B cell (primary cell): Measurements from ENCODE around the gene PIK3CB. TPM values are rescaled to one million over a fixed set of nuclear protein-coding genes. Genes with fewer than 3 reads are reported as not detected.
A peak's percentile ranks its signal among the peaks of the same experiment; 100 is the strongest.

Experiments
- ATAC-seq: fragments of 200-7000 bp; cut with Tn5 transposase; one replicate; pipeline ENCODE4 v1.10.0; 2021; ENCODE audit warnings: low read depth, mild to moderate bottlenecking, moderate number of reproducible peaks, moderate library complexity
- CTCF ChIA-PET: fragments of 350-600 bp; sonication (Branson Sonifier 250); formaldehyde crosslinking; loops from one replicate; lab custom pipeline; 2021; ENCODE audit warnings: antibody characterized with exemption, inconsistent platforms; lab: Charles Lee
- POLR2A ChIA-PET: fragments of 350-600 bp; sonication (Branson Sonifier 250); formaldehyde crosslinking; loops from one replicate; lab custom pipeline; 2021; ENCODE audit warnings: antibody characterized with exemption; lab: Charles Lee
- DNase-seq: peaks from one replicate; pipeline ENCODE4 v3.0.0; 2013
- H2AFZ ChIP-seq: 2 replicates; pipeline ENCODE4 v1.6.1; 2012; ENCODE audit warnings: mild to moderate bottlenecking, low read depth, low read length; ENCODE audit not compliant: insufficient read depth, poor library complexity, severe bottlenecking
- H3K27ac ChIP-seq, 2 donors: 1 replicate in 1 of 2; 2 replicates in 1 of 2; pipeline ENCODE4 v1.5.1; 2012 to 2013; ENCODE audit warnings: low read length in 2 of 2, mild to moderate bottlenecking in 2 of 2, moderate library complexity in 1 of 2
- H3K27me3 ChIP-seq, 4 experiments: fragments of 200-600 bp in 1 of 4; sonication (generic) in 1 of 4; replicated peaks in 1 of 4; 1 replicate in 2 of 4; 2 replicates in 2 of 4; pipeline versions ENCODE4 v1.6.1 to v1.7.0; 2013 to 2016; ENCODE audit warnings: low read length in 3 of 4, mild to moderate bottlenecking in 2 of 4, mixed read lengths in 1 of 4, moderate library complexity in 1 of 4; ENCODE audit not compliant: insufficient read depth in 4 of 4, control insufficient read depth in 3 of 4; ENCODE audit errors: control extremely low read depth in 1 of 4
- H3K36me3 ChIP-seq, 2 experiments: replicated peaks in 1 of 2; 1 replicate in 1 of 2; 2 replicates in 1 of 2; pipeline versions ENCODE4 v1.6.1 to v1.7.1; 2013; ENCODE audit warnings: low read length in 1 of 2; ENCODE audit not compliant: insufficient read depth in 2 of 2, control insufficient read depth in 1 of 2; ENCODE audit errors: control extremely low read depth in 1 of 2, extremely low read depth in 1 of 2
- H3K4me1 ChIP-seq, 2 donors: fragments of 200-600 bp in 1 of 2; sonication (generic) in 1 of 2; 1 replicate in 1 of 2; 2 replicates in 1 of 2; pipeline versions ENCODE4 v1.5.1 to v1.6.1; 2013 to 2017; ENCODE audit warnings: low read length in 2 of 2; ENCODE audit not compliant: control insufficient read depth in 2 of 2, insufficient read depth in 2 of 2
- H3K4me2 ChIP-seq: replicated peaks from 2 replicates; pipeline ENCODE3; 2012; ENCODE audit warnings: mild to moderate bottlenecking, low read depth, low read length; ENCODE audit not compliant: poor library complexity, severe bottlenecking
- H3K4me3 ChIP-seq, 5 experiments: fragments of 200-600 bp in 1 of 5; sonication (generic) in 1 of 5; 1 replicate in 3 of 5; 2 replicates in 2 of 5; pipeline versions ENCODE4 v1.5.1 to v1.7.0; 2011 to 2016; ENCODE audit warnings: low read length in 4 of 5, mild to moderate bottlenecking in 4 of 5, low read depth in 2 of 5, control low read depth in 1 of 5, moderate library complexity in 1 of 5; ENCODE audit not compliant: insufficient read depth in 1 of 5; ENCODE audit errors: control extremely low read depth in 1 of 5, extremely low read depth in 1 of 5
- H3K79me2 ChIP-seq: fragments of 200-600 bp; sonication (generic); one replicate; pipeline ENCODE4 v1.6.0; 2016; ENCODE audit warnings: low read length; ENCODE audit not compliant: control insufficient read depth, insufficient read depth
- H3K9ac ChIP-seq: fragments of 200-600 bp; sonication (generic); 2 replicates; pipeline ENCODE4 v1.6.1; 2017; ENCODE audit warnings: mild to moderate bottlenecking, low read length, moderate library complexity
- H3K9me3 ChIP-seq, 3 donors: one replicate each; pipeline versions ENCODE4 v1.6.1 to v1.7.1; 2013; ENCODE audit warnings: low read length in 2 of 3; ENCODE audit not compliant: control insufficient read depth in 2 of 3, insufficient read depth in 1 of 3; ENCODE audit errors: control extremely low read depth in 1 of 3
- H4K20me1 ChIP-seq: 2 replicates; pipeline ENCODE4 v1.6.0; 2012; ENCODE audit warnings: mild to moderate bottlenecking, low read length; ENCODE audit not compliant: insufficient read depth, control insufficient read depth, poor library complexity, severe bottlenecking
- H3K27ac Mint-ChIP-seq: one replicate; pipeline ENCODE4 v1.8.0; 2021; ENCODE audit warnings: mixed read lengths
- H3K27me3 Mint-ChIP-seq: one replicate; pipeline ENCODE4 v1.8.0; 2021; ENCODE audit warnings: mixed read lengths
- H3K4me1 Mint-ChIP-seq: one replicate; pipeline ENCODE4 v1.8.0; 2021; ENCODE audit warnings: mixed read lengths
- H3K4me3 Mint-ChIP-seq: one replicate; pipeline ENCODE4 v1.8.0; 2021; ENCODE audit warnings: mixed read lengths
- H3K9me3 Mint-ChIP-seq: one replicate; pipeline ENCODE4 v1.8.0; 2022; ENCODE audit warnings: mixed read lengths; ENCODE audit not compliant: insufficient read depth
- EZH2 ChIP-seq: IDR thresholded peaks from 2 replicates; pipeline ENCODE4 v1.6.1; 2012; ENCODE audit warnings: borderline replicate concordance, low read depth, mild to moderate bottlenecking, moderate library complexity, low read length; ENCODE audit not compliant: insufficient read depth, poor library complexity, severe bottlenecking
- WGBS: methylation state at CpG from one replicate; pipeline ENCODE4 v1.1.5; 2013; ENCODE audit warnings: missing lambda C conversion rate; ENCODE audit not compliant: insufficient coverage; 5-methylcytosine and 5-hydroxymethylcytosine counted together
- intact Hi-C: fragments of 100-400 bp; cut with micrococcal nuclease; formaldehyde crosslinking; loops from one replicate; pipeline ENCODE4 v1.10.0; 2022
- polyA plus RNA-seq: library from polyadenylated mRNA; depleted of rRNA; stranded (reverse); fragments of >200 nt; gene quantifications from 2 replicates; pipeline ENCODE4 v1.2.3, GENCODE V29; 2012
- total RNA-seq, 2 donors: library from RNA; stranded (reverse); fragments of 120-200 nt in 1 of 2; gene quantifications; 1 replicate in 1 of 2; 2 replicates in 1 of 2; pipeline versions ENCODE4 v1.2.3 to v1.2.4, GENCODE V29; 2013 to 2022
- TF ChIP-seq, protein P1 (sequence below): fragments of 200-600 bp; IDR thresholded peaks from one replicate; pipeline ENCODE4 v1.8.0; 2022; ENCODE audit warnings: antibody characterized with exemption, mild to moderate bottlenecking

Gene PIK3CB
- total and polyA plus RNA-seq, 2 donors (not counting 1 experiment from before 2014, with no cell fraction given): 3.6 to 29.4 TPM

- no peaks in the 10 kb centered on the region for H3K79me2 ChIP-seq
- H3K4me2 ChIP-seq: no peak overlapping the region
- ATAC-seq (no peak), DNase-seq (no peak)
- H3K27me3 ChIP-seq: no peaks in the 10 kb centered on the region
- peaks cover 0 to 2% of the 10 kb centered on the region in 2 experiments for H3K36me3 ChIP-seq
- H3K27ac Mint-ChIP-seq: no peak overlapping the region
- intact Hi-C loops: no loop called here
- no peaks in the 10 kb centered on the region for H3K9me3 ChIP-seq
- H4K20me1 ChIP-seq: no peaks in the 10 kb centered on the region
- H3K9me3 Mint-ChIP-seq: no peaks in the 10 kb centered on the region
- H3K4me1 ChIP-seq: peaks cover 19 to 23% of the 10 kb centered on the region in 2 donors
- TF ChIP-seq, protein P1, sequence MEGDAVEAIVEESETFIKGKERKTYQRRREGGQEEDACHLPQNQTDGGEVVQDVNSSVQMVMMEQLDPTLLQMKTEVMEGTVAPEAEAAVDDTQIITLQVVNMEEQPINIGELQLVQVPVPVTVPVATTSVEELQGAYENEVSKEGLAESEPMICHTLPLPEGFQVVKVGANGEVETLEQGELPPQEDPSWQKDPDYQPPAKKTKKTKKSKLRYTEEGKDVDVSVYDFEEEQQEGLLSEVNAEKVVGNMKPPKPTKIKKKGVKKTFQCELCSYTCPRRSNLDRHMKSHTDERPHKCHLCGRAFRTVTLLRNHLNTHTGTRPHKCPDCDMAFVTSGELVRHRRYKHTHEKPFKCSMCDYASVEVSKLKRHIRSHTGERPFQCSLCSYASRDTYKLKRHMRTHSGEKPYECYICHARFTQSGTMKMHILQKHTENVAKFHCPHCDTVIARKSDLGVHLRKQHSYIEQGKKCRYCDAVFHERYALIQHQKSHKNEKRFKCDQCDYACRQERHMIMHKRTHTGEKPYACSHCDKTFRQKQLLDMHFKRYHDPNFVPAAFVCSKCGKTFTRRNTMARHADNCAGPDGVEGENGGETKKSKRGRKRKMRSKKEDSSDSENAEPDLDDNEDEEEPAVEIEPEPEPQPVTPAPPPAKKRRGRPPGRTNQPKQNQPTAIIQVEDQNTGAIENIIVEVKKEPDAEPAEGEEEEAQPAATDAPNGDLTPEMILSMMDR: no peak
- TF ChIP-seq EZH2: no peak
- H3K27me3 Mint-ChIP-seq: no peaks in the 10 kb centered on the region
- H3K27ac ChIP-seq: no peak overlapping the region
- no peak overlapping the region for H3K4me3 Mint-ChIP-seq
- no peak overlapping the region for H3K4me3 ChIP-seq
- ChIA-PET CTCF (interaction anchor here (0.6 to 5.0 kb wide), 6 partner anchors 72 to 246 kb away, joined by 3 to 56 read pairs (median 4); partner anchors contain the start of gene CEP70), POLR2A (no interaction called here)
- no peak overlapping the region for H3K9ac ChIP-seq
- no peak overlapping the region for H2AFZ ChIP-seq
- peaks cover 23% of the 10 kb centered on the region for H3K4me1 Mint-ChIP-seq
Measured at GRCh38 chr3:138690036-138690435, 144.7 kb downstream of the PIK3CB start.

DNA sequence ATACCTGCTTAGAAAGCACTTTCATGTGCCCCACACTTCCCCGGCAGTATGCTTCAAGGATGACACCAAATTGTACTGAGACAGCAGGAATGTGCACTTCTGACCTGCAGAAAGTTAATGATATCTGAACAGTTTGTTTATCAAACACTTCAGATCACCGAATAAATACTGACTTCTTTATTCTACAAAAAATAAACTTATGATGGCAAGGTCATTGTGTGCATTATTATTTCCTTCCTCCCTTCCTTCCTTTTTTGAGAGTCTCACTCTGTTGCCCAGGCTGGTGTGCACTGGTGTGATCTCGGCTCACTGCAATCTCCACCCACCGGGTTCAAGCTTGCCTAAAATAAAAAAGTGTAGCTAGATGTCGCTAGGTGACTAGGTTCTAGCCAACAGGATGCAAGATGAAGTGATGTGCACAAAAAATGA, 145.8 kb downstream of the PIK3CB start:
- CTCF ChIA-PET: interaction anchor here (0.7 to 5.0 kb wide), 6 partner anchors 95 to 291 kb away, joined by 3 to 56 read pairs (median 6); partner anchors contain the start of gene CEP70
- Mint-ChIP-seq H3K4me3 (no peak overlapping the region), H3K27me3 (no peaks in the 10 kb centered on the region), H3K4me1 (peaks cover 23% of the 10 kb centered on the region), H3K27ac (no peak overlapping the region), H3K9me3 (no peaks in the 10 kb centered on the region)
- Histone ChIP-seq H4K20me1 (no peaks in the 10 kb centered on the region), H3K9me3 (no peaks in the 10 kb centered on the region), H3K9ac (no peak overlapping the region), H3K27me3 (no peaks in the 10 kb centered on the region), H3K79me2 (no peaks in the 10 kb centered on the region), H3K4me1 (peaks cover 19 to 23% of the 10 kb centered on the region in 2 donors), H2AFZ (no peak overlapping the region), H3K4me2 (peak overlapping the region; percentile 5), H3K4me3 (no peak overlapping the region), H3K36me3 (peaks cover 0 to 2% of the 10 kb centered on the region in 2 experiments), H3K27ac (no peak overlapping the region)
- TF ChIP-seq, protein P1: no peak
- TF ChIP-seq EZH2: no peak
- intact Hi-C loops: loop anchor here (1.0 to 10.0 kb wide), 2 partner anchors 74 to 226 kb away; no protein-coding TSS in a partner anchor
- ATAC-seq (no peak), DNase-seq (peak; percentile 26)
- WGBS: no CpG with 5 or more reads among the region's 5 CpGs
- POLR2A ChIA-PET: no interaction called here
